H1 (cell line): ENCODE results near the gene IZUMO2. TPM values are rescaled to one million over a fixed set of nuclear protein-coding genes. Genes with fewer than 3 reads are reported as not detected.
"Not testable (repeated sequence)": the region's sequence is repeated elsewhere in the genome, so short reads cannot be mapped to it uniquely, and the experiment has no call there.

Experiments used
- CTCF ChIA-PET: fragments of 300-600 bp; sonication (Branson Sonifier 250); formaldehyde crosslinking; loops from one replicate; lab custom pipeline; 2021; ENCODE audit not compliant: partially characterized antibody; lab: Charles Lee
- POLR2A ChIA-PET: fragments of 300-600 bp; sonication (Branson Sonifier 250); formaldehyde crosslinking; loops from one replicate; lab custom pipeline; 2021; ENCODE audit warnings: inconsistent platforms; ENCODE audit not compliant: partially characterized antibody; lab: Charles Lee
- DNase-seq, 2 experiments: peaks; one replicate each; pipeline versions ENCODE4 v3.0.0 to v3.0.0-alpha.2; 2010 to 2022; ENCODE audit warnings: low spot score in 2 of 2, low read depth in 1 of 2, mixed read lengths in 1 of 2
- FAIRE-seq: peaks from 2 replicates; lab custom pipeline; 2011; peaks lifted over from hg19 to GRCh38; lab: Jason Lieb, UNC
- H2AFZ ChIP-seq: 2 replicates; pipeline ENCODE4 v1.8.1; 2012; ENCODE audit warnings: low read length, inconsistent platforms
- H2AK5ac ChIP-seq: 2 replicates; pipeline ENCODE4 v1.6.1; 2013; ENCODE audit warnings: low read depth, low read length
- H2BK120ac ChIP-seq: replicated peaks from 2 replicates; pipeline ENCODE3; 2013; ENCODE audit warnings: low read depth, low read length, inconsistent platforms
- H2BK12ac ChIP-seq: 2 replicates; pipeline ENCODE4 v1.6.1; 2013; ENCODE audit warnings: low read depth, low read length
- H2BK15ac ChIP-seq: 2 replicates; pipeline ENCODE4 v1.6.1; 2013; ENCODE audit warnings: low read length
- H2BK20ac ChIP-seq: 2 replicates; pipeline ENCODE4 v1.6.1; 2013; ENCODE audit warnings: low read length
- H2BK5ac ChIP-seq: 2 replicates; pipeline ENCODE4 v1.6.1; 2013; ENCODE audit warnings: low read depth, low read length
- H3K14ac ChIP-seq: 2 replicates; pipeline ENCODE4 v1.6.1; 2013; ENCODE audit warnings: inconsistent platforms; ENCODE audit not compliant: insufficient read length
- H3K18ac ChIP-seq: 2 replicates; pipeline ENCODE4 v1.6.1; 2013; ENCODE audit warnings: low read length; ENCODE audit errors: extremely low read depth
- H3K23ac ChIP-seq: 2 replicates; pipeline ENCODE4 v1.6.1; 2013; ENCODE audit warnings: inconsistent platforms; ENCODE audit not compliant: insufficient read length
- H3K23me2 ChIP-seq: 2 replicates; pipeline ENCODE4 v1.6.1; 2013; ENCODE audit warnings: low read depth, low read length
- H3K27ac ChIP-seq: 2 replicates; pipeline ENCODE4 v1.6.1; 2011; ENCODE audit warnings: low read depth, low read length, inconsistent platforms
- H3K27me3 ChIP-seq, 4 experiments: replicated peaks in 1 of 4; 1 replicate in 1 of 4; 2 replicates in 3 of 4; pipeline versions ENCODE4 v1.6.1 to v1.8.1; 2011 to 2013; ENCODE audit warnings: low read length in 3 of 4, mild to moderate bottlenecking in 3 of 4, inconsistent platforms in 2 of 4, mixed read lengths in 2 of 4, moderate library complexity in 1 of 4; ENCODE audit not compliant: control insufficient read depth in 3 of 4, insufficient read depth in 3 of 4; ENCODE audit errors: extremely low read depth in 1 of 4
- H3K36me3 ChIP-seq, 4 experiments: 2 replicates each; pipeline versions ENCODE4 v1.6.1 to v1.8.1; 2011 to 2013; ENCODE audit warnings: mild to moderate bottlenecking in 4 of 4, low read length in 3 of 4, moderate library complexity in 2 of 4, control low read depth in 1 of 4, inconsistent platforms in 1 of 4; ENCODE audit not compliant: insufficient read depth in 4 of 4, control insufficient read depth in 2 of 4
- H3K4ac ChIP-seq: replicated peaks from 2 replicates; pipeline ENCODE3; 2013; ENCODE audit warnings: low read length, low read depth, mixed read lengths, inconsistent platforms; ENCODE audit not compliant: insufficient read length
- H3K4me1 ChIP-seq, 4 experiments: replicated peaks in 1 of 4; 1 replicate in 1 of 4; 2 replicates in 3 of 4; pipeline versions ENCODE4 v1.6.1 to v1.8.1; 2011 to 2013; ENCODE audit warnings: low read length in 3 of 4, inconsistent platforms in 2 of 4, mixed read lengths in 1 of 4; ENCODE audit not compliant: insufficient read depth in 4 of 4, control insufficient read depth in 3 of 4
- H3K4me2 ChIP-seq, 2 experiments: 2 replicates each; pipeline versions ENCODE4 v1.6.1 to v1.8.1; 2011 to 2013; ENCODE audit warnings: low read depth in 2 of 2, low read length in 2 of 2, control low read depth in 1 of 2, inconsistent platforms in 1 of 2, mild to moderate bottlenecking in 1 of 2; ENCODE audit not compliant: insufficient read depth in 1 of 2
- H3K4me3 ChIP-seq, 4 experiments: fragments of 200-600, 300-600 bp in 1 of 4; sonication (generic), shearing (Covaris generic), sonication (Bioruptor Twin) in 1 of 4; 2 replicates each; pipeline versions ENCODE4 v1.5.1 to v1.8.1; 2011 to 2016; ENCODE audit warnings: low read length in 4 of 4, low read depth in 3 of 4, control low read depth in 2 of 4, inconsistent platforms in 2 of 4, mild to moderate bottlenecking in 2 of 4, mixed read lengths in 1 of 4, moderate library complexity in 1 of 4; ENCODE audit not compliant: insufficient read depth in 2 of 4; ENCODE audit errors: extremely low read depth in 1 of 4
- H3K56ac ChIP-seq: replicated peaks from 2 replicates; pipeline ENCODE3; 2013; ENCODE audit warnings: low read depth, mild to moderate bottlenecking, mixed read lengths, low read length, inconsistent platforms; ENCODE audit not compliant: insufficient read length
- H3K79me1 ChIP-seq: 2 replicates; pipeline ENCODE4 v1.6.1; 2013; ENCODE audit warnings: low read depth, low read length, control low read depth
- H3K79me2 ChIP-seq, 2 experiments: 2 replicates each; pipeline versions ENCODE4 v1.6.1 to v1.8.1; 2012 to 2013; ENCODE audit warnings: low read length in 2 of 2, mild to moderate bottlenecking in 2 of 2, inconsistent platforms in 1 of 2; ENCODE audit not compliant: insufficient read depth in 2 of 2, control insufficient read depth in 1 of 2
- H3K9ac ChIP-seq, 4 experiments: replicated peaks in 1 of 4; 1 replicate in 1 of 4; 2 replicates in 3 of 4; pipeline versions ENCODE4 v1.6.1 to v1.8.1; 2011 to 2013; ENCODE audit warnings: low read depth in 3 of 4, low read length in 3 of 4, control low read depth in 2 of 4, mild to moderate bottlenecking in 2 of 4, moderate library complexity in 2 of 4, inconsistent platforms in 1 of 4; ENCODE audit errors: extremely low read depth in 1 of 4
- H3K9me3 ChIP-seq, 2 experiments: 2 replicates each; pipeline versions ENCODE4 v1.6.1 to v1.8.1; 2012 to 2013; ENCODE audit warnings: mild to moderate bottlenecking in 2 of 2, moderate library complexity in 2 of 2, control low read depth in 1 of 2, inconsistent platforms in 1 of 2, low read depth in 1 of 2, low read length in 1 of 2, mixed read lengths in 1 of 2; ENCODE audit not compliant: insufficient read depth in 2 of 2
- H4K20me1 ChIP-seq, 2 experiments: replicated peaks in 1 of 2; 2 replicates each; pipeline versions ENCODE3 to v1.8.1; 2011 to 2013; ENCODE audit warnings: inconsistent platforms in 2 of 2, low read length in 2 of 2, mild to moderate bottlenecking in 1 of 2; ENCODE audit not compliant: insufficient read depth in 2 of 2, control insufficient read depth in 1 of 2
- H4K5ac ChIP-seq: 2 replicates; pipeline ENCODE4 v1.6.1; 2013; ENCODE audit warnings: low read length, low read depth, mixed read lengths, inconsistent platforms; ENCODE audit not compliant: insufficient read length
- H4K8ac ChIP-seq: 2 replicates; pipeline ENCODE4 v1.8.0; 2013; ENCODE audit warnings: mild to moderate bottlenecking, moderate library complexity, low read length, inconsistent platforms; ENCODE audit not compliant: insufficient read depth; ENCODE audit errors: extremely low read depth
- H4K91ac ChIP-seq: replicated peaks from 2 replicates; pipeline ENCODE3; 2013; ENCODE audit warnings: low read length, mixed read lengths, inconsistent platforms; ENCODE audit not compliant: insufficient read length
- WGBS, 2 experiments: shearing (Covaris generic) in 1 of 2; methylation state at CpG; one replicate each; pipeline versions ENCODE4 v1.1.6 to v1.1.7; 2013 to 2015; ENCODE audit warnings: low lambda C conversion rate in 2 of 2, mixed read lengths in 2 of 2, inconsistent platforms in 1 of 2, low coverage in 1 of 2, missing lambda C conversion rate in 1 of 2; ENCODE audit not compliant: insufficient replicate concordance in 2 of 2, insufficient coverage in 1 of 2, insufficient read length in 1 of 2; ENCODE audit errors: extremely low coverage in 1 of 2, missing lambda C conversion rate in 1 of 2; 5-methylcytosine and 5-hydroxymethylcytosine counted together
- polyA plus RNA-seq, 7 experiments: library from polyadenylated mRNA; depleted of rRNA in 3 of 7; stranded (reverse) in 5 of 7; unstranded in 2 of 7; fragments of >200 nt in 5 of 7; fragments of 200-250 nt in 2 of 7; gene quantifications; 1 replicate in 5 of 7; 2 replicates in 1 of 7; 4 replicates in 1 of 7; pipeline versions ENCODE4 v1.2.1 to v1.2.3, GENCODE V29; 2011 to 2013; ENCODE audit warnings: missing spikeins in 2 of 7, mixed read lengths in 2 of 7
- total RNA-seq: library from RNA; stranded (reverse); fragmentation: NEBNext Ultra II Directional; extraction: Animal tissue kit (Norgen Biotek cat#: 25700); gene quantifications from 2 replicates; pipeline ENCODE4 v1.2.1, GENCODE V29; 2021

Gene IZUMO2
- total and polyA plus RNA-seq, 2 of the 8 experiments (the other 6 are each of a cell fraction or from before 2014, with no cell fraction given): 1.7 to 1.9 TPM

GRCh38 chr19:50136603-50137365 lies 26.3 kb downstream of the IZUMO2 start:
- not testable (repeated sequence) for H3K4me1 ChIP-seq, H3K23me2 ChIP-seq, H3K4me2 ChIP-seq, DNase-seq, H4K5ac ChIP-seq, H3K18ac ChIP-seq, H3K79me1 ChIP-seq, H2BK15ac ChIP-seq, H3K27ac ChIP-seq, H4K8ac ChIP-seq, H2AFZ ChIP-seq, H3K9ac ChIP-seq, H2BK120ac ChIP-seq, H3K4ac ChIP-seq, H2BK20ac ChIP-seq, H3K56ac ChIP-seq, H3K36me3 ChIP-seq, H3K27me3 ChIP-seq, H3K14ac ChIP-seq, H3K79me2 ChIP-seq, H3K23ac ChIP-seq, H3K4me3 ChIP-seq, FAIRE-seq, H4K20me1 ChIP-seq, H2BK5ac ChIP-seq, H2BK12ac ChIP-seq, H4K91ac ChIP-seq, H2AK5ac ChIP-seq
- WGBS, 2 experiments: 67% methylated on average over 19 of the region's 23 CpGs; no CpG with 5 or more reads in 1 of the 2 experiments
- peaks cover 0 to 16% of the 10 kb centered on the region in 2 experiments; a peak in 3 of 4 replicates for H3K9me3 ChIP-seq
- POLR2A ChIA-PET: interaction anchor here (0.8 kb wide), 1 partner anchor 207 kb away, joined by 3 read pairs; the partner anchor contains the start of genes ATF5 and NUP62
- CTCF ChIA-PET: interaction anchor here (0.6 to 2.0 kb wide), 20 partner anchors 10 to 245 kb away, joined by 3 to 12 read pairs (median 4); no protein-coding TSS in a partner anchor
